GM21717 (cell line): ENCODE results near the gene RBP7.
A peak's percentile ranks its signal among the peaks of the same experiment; 100 is the strongest.
"Not testable (repeated sequence)": the region's sequence is repeated elsewhere in the genome, so short reads cannot be mapped to it uniquely, and the experiment has no call there.

Experiments
- ATAC-seq: cut with Tn5 transposase; IDR thresholded peaks from one replicate; pipeline ENCODE4 v1.9.1; 2021; ENCODE audit warnings: mild to moderate bottlenecking, moderate library complexity; ENCODE audit not compliant: unreplicated experiment

The RBP7 gene

DNA sequence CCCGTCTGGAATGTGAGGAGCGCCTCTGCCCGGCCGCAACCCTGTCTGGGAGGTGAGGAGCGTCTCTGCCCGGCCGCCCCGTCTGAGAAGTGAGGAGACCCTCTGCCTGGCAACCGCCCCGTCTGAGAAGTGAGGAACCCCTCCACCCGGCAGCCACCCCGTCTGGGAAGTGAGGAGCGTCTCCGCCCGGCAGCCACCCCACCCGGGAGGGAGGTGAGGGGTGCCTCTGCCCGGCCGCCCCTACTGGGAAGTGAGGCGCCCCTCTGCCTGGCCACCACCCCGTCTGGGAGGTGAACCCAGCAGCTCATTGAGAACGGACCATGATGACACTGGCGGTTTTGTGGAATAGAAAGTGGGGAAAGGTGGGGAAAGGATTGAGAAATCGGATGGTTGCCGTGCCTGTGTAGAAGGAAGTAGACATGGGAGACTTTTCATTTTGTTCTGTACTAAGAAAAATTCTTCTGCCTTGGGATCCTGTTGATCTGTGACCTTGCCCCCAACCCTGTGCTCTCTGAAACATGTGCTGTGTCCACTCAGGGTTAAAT, 32.0 kb downstream of the RBP7 start:
- ATAC-seq, result not testable (repeated sequence)

- ATAC-seq, result no peak
These were observed 34.4 kb downstream of the RBP7 start for GRCh38 chr1:10031461-10031860.

DNA sequence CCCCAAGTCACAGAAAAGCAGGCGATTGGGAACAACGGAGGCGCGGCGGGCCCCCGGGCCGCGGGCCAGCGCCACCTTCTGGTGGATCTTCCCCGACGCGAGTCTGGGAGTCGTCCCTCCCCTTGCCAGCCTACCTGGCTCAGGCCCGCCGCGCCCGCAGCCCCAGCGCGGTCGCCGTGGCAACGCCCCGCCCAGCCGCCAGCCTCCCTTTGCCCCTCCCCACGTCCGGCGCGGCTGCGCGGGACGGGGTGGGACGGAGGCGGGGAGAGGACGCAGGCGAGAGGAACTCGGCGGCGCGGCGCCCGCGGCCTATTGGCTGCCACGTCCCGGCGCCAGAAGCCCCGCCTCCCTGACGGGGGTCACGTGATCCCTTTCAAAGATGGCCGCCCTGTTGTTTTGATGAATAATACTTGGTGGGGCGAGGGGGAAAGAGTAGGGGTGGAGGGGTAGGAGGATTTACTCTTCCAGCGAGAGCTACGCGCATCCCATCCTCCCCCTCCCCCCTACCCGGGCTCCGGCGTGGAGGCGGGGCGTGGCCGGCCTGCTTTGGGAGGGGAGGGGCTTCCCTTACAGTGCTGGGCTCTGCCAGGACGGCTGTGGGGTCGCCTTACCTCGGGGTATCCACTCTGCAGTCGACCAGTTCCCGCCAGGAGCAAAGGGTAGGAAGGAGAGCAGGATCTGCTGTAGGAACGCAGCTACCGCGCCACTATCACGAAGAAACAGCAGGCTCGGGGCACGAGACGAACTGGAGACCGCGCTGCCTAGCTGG, 35.7 kb downstream of the RBP7 start, which contains the start of gene UBE4B:
Gene UBE4B (plus strand): TSS at position 369 of the 769 bp plus-strand sequence. CDS start 713 bp downstream, outside the sequence.
- peak; percentile 95 for ATAC-seq

GRCh38 chr1:10033359-10033845, 36.4 kb downstream of the RBP7 start:
- ATAC-seq, result peak; percentile 24

DNA sequence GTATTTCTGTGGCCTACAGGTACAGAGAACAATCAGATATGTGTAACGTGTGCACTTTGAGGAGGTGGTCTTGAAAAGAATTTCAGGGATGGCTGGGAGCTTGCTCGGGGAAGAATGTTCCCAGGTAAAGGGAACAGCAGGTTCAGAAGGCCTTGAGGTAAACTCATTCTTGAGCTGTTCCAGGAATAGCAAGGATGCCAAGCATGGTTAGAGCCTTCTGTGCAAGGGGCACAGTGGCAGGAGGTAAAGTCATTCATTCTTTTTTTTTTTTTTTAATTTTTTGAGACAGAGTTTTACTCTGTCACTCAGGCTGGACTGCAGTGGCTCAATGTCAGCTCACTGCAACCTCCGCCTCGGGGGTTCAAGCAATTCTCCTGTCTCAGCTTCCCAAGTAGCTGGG, 45.7 kb downstream of the RBP7 start:
- no peak for ATAC-seq

DNA sequence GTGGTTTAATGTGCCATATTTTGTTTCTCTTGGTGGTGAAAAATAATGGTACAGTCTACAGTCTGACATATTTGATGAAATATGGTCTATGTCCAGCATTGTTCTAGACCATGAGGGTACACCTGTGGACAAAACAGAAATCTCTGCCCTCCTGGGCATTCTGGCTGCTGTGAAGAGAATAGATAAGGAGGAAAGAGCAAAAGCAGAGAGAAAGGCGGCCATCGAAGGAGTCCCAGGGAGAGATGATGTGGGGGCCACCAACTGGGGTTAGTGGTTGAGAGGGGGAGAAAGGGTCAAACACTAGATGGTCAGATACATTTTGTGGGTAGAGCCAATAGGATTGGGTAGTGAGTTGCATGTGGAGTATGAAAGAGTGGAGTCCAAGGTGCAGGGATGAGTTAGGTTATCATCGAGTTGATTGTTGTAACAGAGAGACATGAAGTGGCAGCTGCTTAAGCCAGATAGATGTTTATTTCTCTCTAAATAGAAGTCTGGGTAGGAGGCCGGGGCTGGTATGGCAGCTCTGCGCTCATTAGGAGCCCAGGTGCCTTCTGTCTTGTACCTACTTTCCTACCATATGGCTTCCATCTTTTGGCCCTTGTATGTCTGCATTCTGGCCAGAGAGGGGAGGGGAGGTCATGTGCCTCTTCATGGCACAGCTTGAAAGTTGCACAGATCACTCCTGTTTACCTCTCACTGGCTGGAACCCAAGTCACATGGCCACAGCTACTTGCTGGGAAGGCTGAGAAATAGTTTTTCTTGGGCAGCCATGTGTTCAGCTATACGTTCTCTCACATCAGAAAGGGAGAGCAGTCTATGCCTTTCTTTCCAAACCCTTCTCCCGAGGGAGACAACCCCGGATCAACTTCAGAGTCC, 48.7 kb downstream of the RBP7 start:
- ATAC-seq, result no peak

DNA sequence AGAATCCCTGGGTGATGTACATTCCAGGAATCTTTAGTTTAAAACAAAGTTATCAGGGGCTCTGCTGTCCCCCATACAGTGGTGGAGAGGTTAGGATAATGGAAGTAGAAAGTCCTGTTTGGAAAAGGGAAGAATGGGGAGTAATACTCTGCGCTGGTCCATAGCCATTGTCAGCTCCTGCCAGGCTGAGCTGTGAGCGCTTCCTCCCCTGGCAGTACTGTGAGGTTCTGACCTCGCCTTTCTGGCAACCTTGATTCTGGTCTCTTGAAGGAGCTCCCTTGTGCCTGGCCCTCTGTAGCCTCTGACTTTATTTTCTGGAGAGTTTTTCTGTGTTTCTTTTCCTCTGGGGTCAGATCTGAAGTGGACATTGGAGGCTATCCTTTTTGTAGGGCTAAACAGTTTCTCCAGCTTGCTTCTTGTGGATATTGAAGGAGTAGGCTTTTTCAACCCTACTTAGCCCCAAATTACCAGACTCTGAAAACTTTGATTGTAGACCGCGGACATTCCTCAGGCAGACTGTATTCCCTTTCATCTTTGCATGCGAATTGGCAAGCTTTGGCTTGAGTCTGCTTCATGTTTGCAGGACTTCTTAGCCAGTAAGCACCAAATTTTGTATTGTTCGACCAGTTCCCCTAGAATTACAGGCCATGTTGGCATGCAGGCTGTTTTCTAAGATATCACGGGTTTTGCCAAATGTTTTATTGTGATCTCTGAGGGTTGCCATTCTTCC, 49.5 kb downstream of the RBP7 start:
- ATAC-seq, result no peak

GRCh38 chr1:10048601-10049000, 51.6 kb downstream of the RBP7 start:
- no peak for ATAC-seq

DNA sequence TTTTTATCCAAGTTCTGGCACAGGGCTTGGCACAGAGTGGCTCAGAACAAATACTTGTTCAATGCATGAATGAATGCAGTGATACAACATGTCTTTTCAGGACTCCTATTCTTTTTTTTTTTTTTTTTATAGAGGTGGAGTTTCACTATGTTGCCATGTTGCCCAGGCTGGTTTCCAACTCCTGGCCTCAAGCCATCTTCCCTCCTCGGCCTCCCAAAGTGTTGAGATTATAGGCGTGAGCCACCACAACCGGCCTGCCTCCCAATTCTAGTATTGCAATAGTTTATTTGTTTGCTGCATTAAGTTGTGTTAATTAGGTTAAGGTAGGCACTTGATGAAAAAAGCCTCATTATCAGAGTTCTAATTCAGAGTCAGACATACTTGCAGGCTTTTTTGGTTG, 53.6 kb downstream of the RBP7 start:
- no peak for ATAC-seq

DNA sequence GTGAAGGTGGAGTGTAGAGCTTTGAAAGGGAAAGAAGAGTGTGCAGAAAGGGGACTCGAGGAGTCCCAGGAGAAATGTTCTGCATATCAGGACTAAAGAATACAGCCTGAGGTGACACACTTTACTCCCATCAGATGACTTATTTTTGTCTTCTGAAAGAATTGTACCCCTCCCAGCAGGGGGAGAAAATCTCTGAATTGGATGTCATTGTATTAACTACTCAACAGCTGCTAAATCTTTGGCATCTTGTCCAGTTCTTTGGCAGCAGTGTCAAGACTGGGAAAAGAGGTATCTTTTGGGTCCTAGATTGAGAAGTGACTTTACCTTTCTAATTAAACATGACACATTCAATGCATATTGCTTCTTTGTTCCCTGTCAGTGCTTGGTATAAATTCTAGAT, 54.6 kb downstream of the RBP7 start:
- no peak for ATAC-seq

GRCh38 chr1:10052347-10052746, 55.3 kb downstream of the RBP7 start:
- ATAC-seq, result no peak

DNA sequence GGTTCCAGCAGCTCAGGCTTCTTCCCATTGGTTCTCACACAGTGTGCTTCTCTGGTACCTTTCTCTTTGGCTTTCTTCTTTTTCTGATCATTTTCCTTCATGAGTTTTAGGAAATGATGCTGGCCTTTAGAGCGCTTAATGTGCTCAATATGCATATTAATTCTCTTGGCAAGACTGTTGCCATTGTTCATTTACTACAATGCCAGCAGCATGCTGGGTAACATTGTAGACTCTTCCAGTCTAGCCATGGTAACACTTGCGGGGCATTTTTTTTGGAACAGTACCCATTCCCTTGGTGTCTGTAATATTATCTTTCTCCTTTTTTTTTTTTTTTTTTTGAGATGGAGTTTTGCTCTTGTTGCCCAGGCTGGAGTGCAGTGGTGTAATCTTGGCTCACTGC, 57.4 kb downstream of the RBP7 start:
- no peak for ATAC-seq

GRCh38 chr1:10056599-10056987, 59.6 kb downstream of the RBP7 start:
- no peak for ATAC-seq

DNA sequence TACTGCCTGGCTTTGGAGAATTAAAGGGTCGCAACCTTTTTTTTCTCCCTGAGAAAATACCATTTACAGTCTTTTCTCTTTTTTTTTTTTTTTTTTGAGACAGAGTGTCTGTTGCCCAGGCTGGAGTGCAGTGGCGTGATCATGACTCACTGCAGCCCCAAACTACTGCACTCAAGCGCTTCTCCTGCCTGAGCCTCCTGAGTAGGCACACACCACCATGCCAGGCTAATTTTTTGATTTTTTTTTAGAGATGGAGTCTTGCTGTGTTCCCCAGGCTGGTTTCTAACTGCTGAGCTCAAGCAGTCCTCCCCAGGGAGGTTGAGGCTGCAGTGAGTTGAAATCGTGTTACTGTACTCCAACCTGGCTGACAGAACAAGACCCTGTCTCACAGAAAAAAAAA, 60.3 kb downstream of the RBP7 start:
- ATAC-seq, result no peak

- ATAC-seq, result no peak
These were observed 60.8 kb downstream of the RBP7 start for GRCh38 chr1:10057796-10058195.

GRCh38 chr1:10059342-10059718, 62.3 kb downstream of the RBP7 start:
- ATAC-seq, result no peak

DNA sequence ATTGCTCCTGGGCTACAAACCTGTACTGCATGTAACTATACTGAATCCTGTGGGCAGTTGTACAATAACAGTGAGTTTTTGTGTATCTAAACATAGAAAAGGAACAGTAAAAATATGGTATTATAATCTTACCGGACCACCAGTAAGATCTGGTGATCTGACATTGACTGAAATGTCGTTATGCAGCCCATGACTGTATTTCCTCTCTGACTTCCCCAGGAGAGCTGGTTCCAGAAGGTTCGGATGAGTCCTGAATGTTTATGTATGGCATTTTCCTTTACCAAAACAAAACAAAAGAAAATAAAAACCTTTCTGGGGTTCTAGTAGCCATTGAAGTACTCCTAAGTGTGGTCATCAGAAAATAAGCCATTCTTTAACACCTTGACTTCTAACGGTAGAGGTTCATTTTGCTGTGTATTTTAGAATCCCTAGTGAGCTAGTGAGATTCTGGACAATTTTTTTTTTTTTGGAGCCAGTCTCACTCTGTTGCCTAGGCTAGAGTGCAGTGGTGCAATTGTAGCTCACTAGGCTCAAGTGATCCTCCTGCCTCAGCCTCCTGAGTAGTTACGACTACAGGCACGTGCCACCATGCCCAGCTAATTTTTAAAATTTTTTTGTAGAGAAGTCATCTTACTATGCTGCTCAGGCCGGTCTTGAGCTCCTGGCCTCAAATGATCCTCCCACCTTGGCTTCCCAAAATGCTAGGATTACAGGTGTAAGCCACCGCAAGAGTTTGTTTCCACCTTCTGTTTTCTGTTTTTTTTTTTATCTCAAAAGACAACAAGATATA, 63.5 kb downstream of the RBP7 start:
- ATAC-seq, result no peak

DNA sequence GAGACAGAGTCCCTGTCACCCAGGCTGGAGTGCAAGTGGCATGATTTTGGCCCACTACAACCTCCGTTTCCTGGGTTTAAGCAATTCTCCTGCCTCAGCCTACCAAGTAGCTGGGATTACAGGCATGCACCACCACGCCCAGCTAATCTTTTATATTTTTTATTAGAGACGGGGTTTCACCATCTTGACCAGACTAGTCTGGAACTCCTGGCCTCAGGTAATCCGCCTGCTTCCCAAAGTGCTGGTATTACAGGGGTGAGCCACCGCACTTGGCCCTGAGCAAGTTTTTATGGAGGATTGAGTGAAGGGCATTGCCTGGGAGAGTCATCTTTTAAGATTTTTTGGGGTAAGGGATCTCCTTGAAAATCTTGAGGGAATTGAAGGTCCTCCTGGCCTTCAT, 64.2 kb downstream of the RBP7 start:
- no peak for ATAC-seq

DNA sequence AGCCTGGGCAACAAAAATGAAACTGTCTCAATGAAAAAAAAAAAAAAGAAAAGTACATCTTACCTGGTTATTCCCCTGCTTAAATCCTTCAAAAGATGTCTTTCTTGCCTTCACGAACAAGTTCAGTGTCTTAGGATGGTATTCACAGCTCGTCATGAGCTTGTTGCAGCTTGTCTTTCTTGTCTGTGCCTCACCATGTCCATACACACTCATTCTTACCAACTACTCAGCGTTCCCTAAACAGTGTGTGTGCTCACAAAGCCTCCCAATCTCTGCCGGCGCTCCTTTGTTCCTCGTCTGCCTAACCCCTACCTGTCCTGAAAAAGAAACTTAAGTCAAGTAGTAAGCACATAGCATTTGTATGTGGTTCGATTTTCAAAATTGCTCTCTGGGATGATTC, 66.8 kb downstream of the RBP7 start:
- no peak for ATAC-seq
